Measurements from ENCODE around the gene FAM13A.

DNA sequence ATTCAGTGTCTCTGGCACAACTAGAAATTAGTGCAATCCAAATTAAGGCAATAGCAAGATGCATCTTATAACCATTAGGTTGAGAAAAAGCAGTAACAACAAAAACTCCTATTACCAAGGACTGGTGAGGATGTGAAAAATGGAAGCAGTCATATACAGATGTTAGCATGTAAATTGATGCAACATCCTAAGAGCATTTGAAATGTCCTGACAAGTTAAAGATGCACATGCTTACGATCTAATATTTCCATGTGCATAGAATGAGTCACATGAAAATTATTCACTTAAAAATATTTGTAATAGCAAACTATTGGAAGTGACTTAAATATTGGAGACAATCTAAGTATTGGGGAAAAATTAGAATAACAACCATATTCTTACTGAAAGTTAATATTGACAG is 163.0 kb downstream of the FAM13A start:
- TF ChIP-seq CTCF (IDR thresholded peaks at IDR 0.05; ENCODE audit: insufficient read depth, low read length) = no peak
- TF ChIP-seq REST (IDR thresholded peaks at IDR 0.05; ENCODE audit: insufficient replicate concordance, low read depth) = no peak

Data from HL-60 (cell line).